Osteocyte (in vitro differentiated cells): Measurements from ENCODE around the gene TRPM3. TPM values are rescaled to one million over a fixed set of nuclear protein-coding genes. Genes with fewer than 3 reads are reported as not detected.

ENCODE experiments used
- DNase-seq: peaks from one replicate; pipeline ENCODE4 v3.0.0; 2021; ENCODE audit warnings: mixed read lengths; ENCODE audit not compliant: unreplicated experiment; ENCODE audit errors: extremely low spot score
- H3K27ac Mint-ChIP-seq: one replicate; pipeline ENCODE4 v1.8.0; 2021; ENCODE audit warnings: mild to moderate bottlenecking, mixed read lengths; ENCODE audit not compliant: unreplicated experiment
- H3K27me3 Mint-ChIP-seq: one replicate; pipeline ENCODE4 v1.8.0; 2021; ENCODE audit warnings: mixed read lengths; ENCODE audit not compliant: unreplicated experiment
- H3K36me3 Mint-ChIP-seq: one replicate; pipeline ENCODE4 v1.8.0; 2021; ENCODE audit warnings: mixed read lengths; ENCODE audit not compliant: unreplicated experiment
- H3K4me1 Mint-ChIP-seq: one replicate; pipeline ENCODE4 v1.8.0; 2021; ENCODE audit warnings: mixed read lengths; ENCODE audit not compliant: unreplicated experiment
- H3K4me3 Mint-ChIP-seq: one replicate; pipeline ENCODE4 v1.8.0; 2021; ENCODE audit warnings: mild to moderate bottlenecking, moderate library complexity, mixed read lengths; ENCODE audit not compliant: unreplicated experiment
- H3K9me3 Mint-ChIP-seq: one replicate; pipeline ENCODE4 v1.8.0; 2021; ENCODE audit warnings: mixed read lengths; ENCODE audit not compliant: unreplicated experiment
- CTCF ChIP-seq: fragments of 200-600 bp; sonication (generic); IDR thresholded peaks from 2 replicates; pipeline ENCODE4 v1.5.0; 2021; ENCODE audit warnings: antibody characterized with exemption, mild to moderate bottlenecking, moderate library complexity
- total RNA-seq: library from RNA; stranded (reverse); gene quantifications from 2 replicates; pipeline ENCODE4 v1.2.1, GENCODE V29; 2021

TRPM3 gene
- total RNA-seq, 1 donor from 2014 or later: 0.05 TPM

GRCh38 chr9:71120501-71121247, 747 bp downstream of the TRPM3 start:
- Mint-ChIP-seq H3K27ac (no peak overlapping the region), H3K4me1 (no peaks in the 10 kb centered on the region), H3K9me3 (no peaks in the 10 kb centered on the region), H3K36me3 (no peaks in the 10 kb centered on the region), H3K27me3 (peaks cover 48% of the 10 kb centered on the region), H3K4me3 (no peak overlapping the region)
- no peak for TF ChIP-seq CTCF
- DNase-seq: no peak

- Mint-ChIP-seq H3K27ac (no peak overlapping the region), H3K36me3 (no peaks in the 10 kb centered on the region), H3K4me3 (no peak overlapping the region), H3K27me3 (peaks cover 45% of the 10 kb centered on the region), H3K9me3 (no peaks in the 10 kb centered on the region), H3K4me1 (no peaks in the 10 kb centered on the region)
- DNase-seq: no peak
- no peak for TF ChIP-seq CTCF
Measured at GRCh38 chr9:71119746-71120145, 1.7 kb downstream of the TRPM3 start.

- Mint-ChIP-seq H3K27ac (no peak overlapping the region), H3K36me3 (no peaks in the 10 kb centered on the region), H3K4me1 (no peaks in the 10 kb centered on the region), H3K4me3 (no peak overlapping the region), H3K27me3 (peaks cover 37% of the 10 kb centered on the region), H3K9me3 (no peaks in the 10 kb centered on the region)
- no peak for TF ChIP-seq CTCF
- DNase-seq: no peak
Measured at GRCh38 chr9:71118324-71118723, 3.1 kb downstream of the TRPM3 start.

GRCh38 chr9:71115448-71115975, 5.9 kb downstream of the TRPM3 start:
- TF ChIP-seq CTCF: no peak
- no peak overlapping the region for H3K27ac Mint-ChIP-seq
- H3K9me3 Mint-ChIP-seq: no peaks in the 10 kb centered on the region
- no peaks in the 10 kb centered on the region for H3K4me1 Mint-ChIP-seq
- no peak overlapping the region for H3K4me3 Mint-ChIP-seq
- peaks cover 26% of the 10 kb centered on the region for H3K27me3 Mint-ChIP-seq
- no peaks in the 10 kb centered on the region for H3K36me3 Mint-ChIP-seq
- DNase-seq: no peak

- no peak overlapping the region for H3K27ac Mint-ChIP-seq
- no peak for TF ChIP-seq CTCF
- no peaks in the 10 kb centered on the region for H3K9me3 Mint-ChIP-seq
- H3K27me3 Mint-ChIP-seq: peaks cover 9% of the 10 kb centered on the region
- no peaks in the 10 kb centered on the region for H3K36me3 Mint-ChIP-seq
- no peak overlapping the region for H3K4me3 Mint-ChIP-seq
- no peak for DNase-seq
- no peaks in the 10 kb centered on the region for H3K4me1 Mint-ChIP-seq
Measured at GRCh38 chr9:71112866-71113265, 8.6 kb downstream of the TRPM3 start.
